Bronchial epithelial cell (primary cell): Measurements from ENCODE around the gene BLM. TPM values are rescaled to one million over a fixed set of nuclear protein-coding genes. Genes with fewer than 3 reads are reported as not detected.
"Not testable (repeated sequence)": the region's sequence is repeated elsewhere in the genome, so short reads cannot be mapped to it uniquely, and the experiment has no call there.

Experiments used
- DNase-seq: peaks from one replicate; pipeline ENCODE4 v3.0.0-alpha.2; 2010; ENCODE audit warnings: low read depth
- FAIRE-seq: peaks from 2 replicates; lab custom pipeline; 2011; peaks lifted over from hg19 to GRCh38; lab: Jason Lieb, UNC
- H3K27me3 ChIP-seq: 2 replicates; pipeline ENCODE4 v1.5.1; 2011; ENCODE audit warnings: low read length; ENCODE audit not compliant: control insufficient read depth, insufficient read depth
- H3K36me3 ChIP-seq: 2 replicates; pipeline ENCODE4 v1.5.1; 2011; ENCODE audit warnings: low read length; ENCODE audit not compliant: control insufficient read depth, insufficient read depth
- H3K4me3 ChIP-seq: 2 replicates; pipeline ENCODE4 v1.5.1; 2011; ENCODE audit warnings: mild to moderate bottlenecking, low read depth, low read length, control low read depth
- total RNA-seq: library from RNA; depleted of rRNA; stranded (reverse); fragments of >200 nt; gene quantifications from 2 replicates; pipeline ENCODE4 v1.2.1, GENCODE V29; 2014
- TF ChIP-seq, protein P1 (sequence below): IDR thresholded peaks from 2 replicates; pipeline ENCODE4 v1.5.1; 2011; ENCODE audit warnings: mild to moderate bottlenecking, moderate library complexity, low read length, control low read depth, inconsistent platforms; ENCODE audit not compliant: insufficient read depth, severe bottlenecking

BLM gene
- total RNA-seq, 1 donor from 2014 or later = 0.26 TPM

DNA sequence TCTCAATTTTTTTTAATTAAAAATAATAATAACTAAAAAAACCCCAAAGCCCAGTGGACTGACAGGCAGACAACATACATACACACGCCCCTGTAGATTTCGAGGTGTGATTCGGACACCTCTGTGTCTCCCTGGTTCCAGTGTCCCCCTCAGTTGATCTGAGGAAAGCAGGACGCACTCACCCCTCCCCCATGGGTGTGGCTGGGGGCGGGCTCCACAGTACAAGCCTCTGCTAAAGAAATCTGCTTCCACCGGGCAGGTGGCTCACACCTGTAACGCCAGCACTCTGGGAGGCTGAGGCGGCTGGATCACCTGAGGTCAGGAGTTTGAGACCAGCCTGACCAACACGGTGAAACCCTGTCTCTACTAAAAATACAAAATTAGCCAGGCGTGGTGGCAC lies 33.8 kb upstream of the BLM start:
- no peaks in the 10 kb centered on the region for H3K36me3 ChIP-seq
- FAIRE-seq = no peak
- DNase-seq = no peak

DNA sequence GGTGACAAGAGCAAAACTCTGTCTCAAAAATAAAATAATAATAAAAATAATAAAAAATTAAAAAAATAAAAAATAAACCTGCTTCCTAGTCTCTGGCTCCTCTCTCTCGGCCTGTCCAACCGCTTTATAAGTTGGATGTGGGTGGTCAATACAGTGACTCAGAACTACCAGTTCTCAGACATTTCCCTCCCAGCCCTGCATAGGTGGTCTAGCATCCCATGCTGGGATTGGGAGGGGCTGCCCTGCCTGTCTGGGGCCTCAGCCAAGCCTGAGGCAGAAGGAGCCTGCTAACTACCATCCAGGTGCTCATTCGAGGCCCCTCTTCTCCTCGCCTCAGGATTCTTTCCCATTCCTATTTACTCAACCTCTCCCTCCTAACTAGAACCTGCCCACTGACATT lies 33.3 kb upstream of the BLM start:
- Histone ChIP-seq H3K27me3 (no peaks in the 10 kb centered on the region), H3K4me3 (no peak overlapping the region), H3K36me3 (no peaks in the 10 kb centered on the region)
- FAIRE-seq (no peak), DNase-seq (no peak)
- TF ChIP-seq, protein P1, sequence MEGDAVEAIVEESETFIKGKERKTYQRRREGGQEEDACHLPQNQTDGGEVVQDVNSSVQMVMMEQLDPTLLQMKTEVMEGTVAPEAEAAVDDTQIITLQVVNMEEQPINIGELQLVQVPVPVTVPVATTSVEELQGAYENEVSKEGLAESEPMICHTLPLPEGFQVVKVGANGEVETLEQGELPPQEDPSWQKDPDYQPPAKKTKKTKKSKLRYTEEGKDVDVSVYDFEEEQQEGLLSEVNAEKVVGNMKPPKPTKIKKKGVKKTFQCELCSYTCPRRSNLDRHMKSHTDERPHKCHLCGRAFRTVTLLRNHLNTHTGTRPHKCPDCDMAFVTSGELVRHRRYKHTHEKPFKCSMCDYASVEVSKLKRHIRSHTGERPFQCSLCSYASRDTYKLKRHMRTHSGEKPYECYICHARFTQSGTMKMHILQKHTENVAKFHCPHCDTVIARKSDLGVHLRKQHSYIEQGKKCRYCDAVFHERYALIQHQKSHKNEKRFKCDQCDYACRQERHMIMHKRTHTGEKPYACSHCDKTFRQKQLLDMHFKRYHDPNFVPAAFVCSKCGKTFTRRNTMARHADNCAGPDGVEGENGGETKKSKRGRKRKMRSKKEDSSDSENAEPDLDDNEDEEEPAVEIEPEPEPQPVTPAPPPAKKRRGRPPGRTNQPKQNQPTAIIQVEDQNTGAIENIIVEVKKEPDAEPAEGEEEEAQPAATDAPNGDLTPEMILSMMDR = no peak

More for the DNA sequence above, 33.8 kb upstream of the BLM start:
- Histone ChIP-seq H3K4me3 (no peak overlapping the region), H3K27me3 (no peaks in the 10 kb centered on the region)
- TF ChIP-seq, protein P1 = no peak

DNA sequence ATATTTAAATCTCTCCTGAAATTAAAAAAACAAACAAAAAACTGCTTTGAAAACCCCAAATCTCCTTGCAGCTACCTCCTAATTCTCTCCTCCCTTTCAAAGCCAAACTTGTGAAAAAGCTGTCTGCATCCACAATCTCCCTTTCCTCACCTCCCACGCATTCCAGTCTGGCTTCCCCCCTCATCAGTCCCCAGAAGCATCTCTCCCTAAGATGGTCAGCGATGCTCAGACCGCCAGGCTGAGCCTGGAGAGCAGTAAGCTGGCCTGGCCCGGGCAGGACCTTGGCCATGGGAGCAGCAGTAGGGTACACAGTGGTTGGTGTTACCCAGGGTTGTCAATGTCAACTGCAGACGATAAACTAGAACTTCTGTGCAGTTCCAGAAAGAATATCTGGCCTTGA lies 32.9 kb upstream of the BLM start:
- no peak for DNase-seq
- no peak for FAIRE-seq
- Histone ChIP-seq H3K27me3 (no peaks in the 10 kb centered on the region), H3K4me3 (no peak overlapping the region), H3K36me3 (no peaks in the 10 kb centered on the region)
- TF ChIP-seq, protein P1 = no peak

DNA sequence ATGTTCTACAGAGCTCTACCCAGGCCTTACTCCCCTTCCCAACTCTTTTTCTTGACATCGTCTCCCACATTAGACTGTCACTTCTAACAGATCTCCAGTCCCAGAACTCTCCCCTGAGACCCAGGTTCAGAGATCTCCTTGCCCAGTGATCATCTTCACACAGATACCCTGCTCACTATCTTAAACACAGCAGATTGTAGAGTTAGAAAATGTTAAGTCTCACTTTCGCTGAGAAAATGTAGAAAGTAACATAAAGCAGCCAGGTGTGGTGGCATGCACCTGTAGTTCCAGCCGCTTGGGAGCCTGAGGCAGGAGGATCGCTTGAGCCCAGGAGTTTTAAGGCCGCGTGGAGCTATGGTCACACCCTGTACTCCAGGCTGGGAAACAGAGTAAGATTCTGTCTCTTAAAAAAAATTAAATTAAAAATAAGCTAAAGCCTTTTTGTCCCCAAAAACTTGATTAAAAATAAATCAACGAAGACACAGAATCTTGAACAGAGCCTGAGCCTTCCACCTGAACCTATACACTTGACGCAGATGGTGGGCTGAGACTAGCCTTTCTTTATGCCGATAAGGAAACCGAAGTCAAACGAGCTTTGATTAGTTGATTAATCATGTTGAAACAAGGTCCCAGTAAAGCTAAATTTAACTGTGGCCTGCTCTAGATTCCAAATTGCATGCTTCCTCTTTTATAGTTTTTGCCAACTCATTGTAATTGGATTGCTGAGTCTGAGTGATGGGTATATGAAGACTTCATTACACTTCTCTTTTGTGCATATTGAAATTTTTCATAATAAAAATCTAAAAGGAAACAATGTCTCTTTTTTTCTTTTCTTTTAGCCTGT lies 31.3 kb upstream of the BLM start:
- FAIRE-seq = no peak
- no peak for DNase-seq
- no peaks in the 10 kb centered on the region for H3K27me3 ChIP-seq
- H3K4me3 ChIP-seq = no peak overlapping the region
- H3K36me3 ChIP-seq = no peaks in the 10 kb centered on the region
- TF ChIP-seq, protein P1 = no peak

DNA sequence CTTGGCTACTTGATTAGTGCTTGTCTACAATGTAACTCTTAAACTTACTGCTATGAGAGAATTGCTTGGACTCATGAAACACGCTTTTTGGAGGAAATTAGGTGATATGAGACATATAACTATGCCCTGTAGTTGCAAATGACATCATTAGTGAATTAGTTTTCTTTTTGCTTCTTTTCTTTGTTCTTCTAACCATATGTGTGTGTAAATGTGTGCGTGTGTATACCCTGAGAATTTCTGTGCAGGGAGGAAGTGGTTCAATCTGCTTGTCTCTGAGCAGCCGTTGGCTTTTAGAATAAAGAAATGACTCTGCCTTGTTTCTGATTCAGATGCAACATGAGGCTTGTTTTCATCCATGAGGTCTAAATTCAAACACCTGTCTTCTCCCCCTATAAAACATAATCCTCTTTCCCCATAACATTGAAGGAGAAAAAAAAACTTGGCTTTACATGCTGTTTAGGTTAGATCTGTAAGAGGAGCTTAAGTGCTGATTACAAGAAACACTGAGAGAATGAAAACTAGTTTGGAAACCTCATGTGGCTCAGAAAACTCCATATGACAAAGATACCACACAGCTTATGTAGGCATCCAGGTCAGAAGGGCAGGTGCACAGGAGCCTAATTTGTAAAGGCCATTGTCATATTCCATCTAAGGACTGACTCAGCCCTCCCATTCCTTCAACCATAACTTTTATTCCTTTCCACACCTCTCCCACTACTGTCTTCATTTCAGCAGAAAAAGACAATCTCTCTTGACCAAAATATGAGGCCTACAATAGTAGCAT lies 30.5 kb upstream of the BLM start:
- Histone ChIP-seq H3K27me3 (no peaks in the 10 kb centered on the region), H3K36me3 (no peaks in the 10 kb centered on the region), H3K4me3 (no peak overlapping the region)
- no peak for FAIRE-seq
- TF ChIP-seq, protein P1 = no peak
- DNase-seq = no peak

DNA sequence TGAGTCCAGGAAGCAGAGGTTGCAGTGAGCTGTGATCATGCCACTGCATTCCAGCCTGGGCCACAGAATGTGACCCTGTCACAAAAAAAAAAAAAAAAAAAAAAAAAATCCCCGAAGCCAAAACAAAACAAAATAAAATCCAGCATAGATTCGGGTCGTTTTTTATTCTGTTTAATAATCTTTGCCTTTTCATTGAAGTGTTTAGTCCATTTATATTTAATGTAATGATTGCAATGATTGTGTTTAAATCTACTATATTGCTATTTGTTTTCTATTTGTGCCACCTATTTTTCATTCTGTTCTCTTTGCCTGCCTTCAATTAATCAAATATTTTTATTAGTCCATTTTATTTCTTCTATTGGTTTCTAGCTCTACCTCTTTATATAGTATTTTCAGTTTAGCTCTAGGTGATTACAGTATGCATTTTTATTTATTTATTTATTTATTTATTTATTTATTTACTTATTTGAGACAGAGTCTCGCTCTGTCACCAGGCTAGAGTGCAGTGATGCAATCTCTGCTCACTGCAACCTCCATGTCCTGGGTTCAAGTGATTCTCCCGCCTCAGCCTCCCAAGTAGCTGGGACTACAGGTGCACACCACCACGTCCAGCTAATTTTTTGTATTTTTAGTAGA lies 27.7 kb upstream of the BLM start:
- not testable (repeated sequence) for DNase-seq, H3K4me3 ChIP-seq, H3K27me3 ChIP-seq, FAIRE-seq, H3K36me3 ChIP-seq
